ENCODE results near the gene FCAR. TPM values are rescaled to one million over a fixed set of nuclear protein-coding genes. Genes with fewer than 3 reads are reported as not detected.
"Not testable (repeated sequence)": the region's sequence is repeated elsewhere in the genome, so short reads cannot be mapped to it uniquely, and the experiment has no call there.

Gene FCAR
- total RNA-seq, 5 donors from 2014 or later (not counting 1 experiment from before 2014, with no cell fraction given): 0.68 TPM; not detected in 4

DNA sequence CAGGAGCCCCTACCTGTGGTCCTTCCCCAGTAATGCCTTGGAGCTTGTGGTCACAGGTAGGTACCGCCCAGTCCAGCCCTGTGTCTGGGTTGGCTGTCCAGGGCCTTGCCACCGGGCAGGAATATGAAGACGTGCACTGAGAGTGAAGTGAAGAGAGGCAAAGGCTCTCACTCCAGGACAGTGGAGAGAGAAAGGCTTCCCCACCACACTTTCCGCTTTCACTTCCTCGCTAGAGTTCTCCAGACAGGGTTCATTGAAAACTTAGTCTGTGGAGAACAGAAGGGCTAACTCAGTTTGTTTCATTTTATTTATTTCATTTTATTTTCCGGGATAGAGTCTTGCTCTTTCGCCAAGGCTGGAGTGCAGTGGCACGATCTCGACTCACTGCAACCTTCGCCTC lies 14.2 kb downstream of the FCAR start:
- H3K27ac ChIP-seq (ENCODE audit: low read length): no peak overlapping the region
- ChIA-PET POLR2A (interaction anchor here in 1 of 2 donors (0.6 kb wide), 1 partner anchor 28 kb away, joined by 3 read pairs; no protein-coding TSS in a partner anchor), CTCF (no interaction called here)
- no peaks in the 10 kb centered on the region for H3K36me3 Mint-ChIP-seq
- H3K27me3 Mint-ChIP-seq: peaks cover 3 to 10% of the 10 kb centered on the region in 2 donors
- H3K4me3 Mint-ChIP-seq: no peak overlapping the region
- no peaks in the 10 kb centered on the region for H3K9me3 ChIP-seq
- ATAC-seq (replicated peaks in 1 of 4): no peak
- no peak for DNase-seq
- no peaks in the 10 kb centered on the region for H3K36me3 ChIP-seq (ENCODE audit: control insufficient read depth in 2 of 2, extremely low read depth in 1 of 2, insufficient read depth in 1 of 2, low read length in 1 of 2)
- H3K27ac Mint-ChIP-seq: no peak overlapping the region
- peaks cover 0 to 2% of the 10 kb centered on the region in 2 experiments for H3K4me1 ChIP-seq (ENCODE audit: control insufficient read depth in 1 of 2, extremely low read depth in 1 of 2, insufficient read depth in 2 of 2, low read length in 2 of 2)
- H3K4me3 ChIP-seq (ENCODE audit: control insufficient read depth in 1 of 2, extremely low read depth in 1 of 2, low read length in 1 of 2): no peak overlapping the region
- H3K4me1 Mint-ChIP-seq: no peaks in the 10 kb centered on the region
- 88% methylated on average over 6 of the region's 10 CpGs for WGBS (ENCODE audit: insufficient coverage)
- H3K27me3 ChIP-seq (replicated peaks in 1 of 2; ENCODE audit: control insufficient read depth in 2 of 2, extremely low read depth in 1 of 2, insufficient read depth in 2 of 2, low read length in 1 of 2): peaks cover 0 to 8% of the 10 kb centered on the region in 2 experiments
- no peaks in the 10 kb centered on the region for H3K9me3 Mint-ChIP-seq

- Mint-ChIP-seq H3K36me3 (no peaks in the 10 kb centered on the region), H3K4me1 (no peaks in the 10 kb centered on the region), H3K9me3 (no peaks in the 10 kb centered on the region), H3K4me3 (no peak overlapping the region), H3K27me3 (peaks cover 3 to 10% of the 10 kb centered on the region in 2 donors), H3K27ac (no peak overlapping the region)
- Histone ChIP-seq H3K4me3 (ENCODE audit: control insufficient read depth in 1 of 2, extremely low read depth in 1 of 2, low read length in 1 of 2) (no peak overlapping the region), H3K36me3 (ENCODE audit: control insufficient read depth in 2 of 2, extremely low read depth in 1 of 2, insufficient read depth in 1 of 2, low read length in 1 of 2) (no peaks in the 10 kb centered on the region), H3K27me3 (replicated peaks in 1 of 2; ENCODE audit: control insufficient read depth in 2 of 2, extremely low read depth in 1 of 2, insufficient read depth in 2 of 2, low read length in 1 of 2) (peaks cover 0 to 4% of the 10 kb centered on the region in 2 experiments), H3K4me1 (ENCODE audit: control insufficient read depth in 1 of 2, extremely low read depth in 1 of 2, insufficient read depth in 2 of 2, low read length in 2 of 2) (no peaks in the 10 kb centered on the region), H3K27ac (ENCODE audit: low read length) (no peak overlapping the region), H3K9me3 (no peaks in the 10 kb centered on the region)
- DNase-seq (no peak), ATAC-seq (replicated peaks in 1 of 4) (no peak)
- POLR2A ChIA-PET: no interaction called here
- CTCF ChIA-PET: no interaction called here
- 82% methylated on average over 10 of the region's 11 CpGs for WGBS (ENCODE audit: insufficient coverage)
Observed at GRCh38 chr19:54889566-54889965, 15.5 kb downstream of the FCAR start.

- Histone ChIP-seq H3K36me3 (ENCODE audit: control insufficient read depth in 2 of 2, extremely low read depth in 1 of 2, insufficient read depth in 1 of 2, low read length in 1 of 2) (no peaks in the 10 kb centered on the region), H3K27me3 (replicated peaks in 1 of 2; ENCODE audit: control insufficient read depth in 2 of 2, extremely low read depth in 1 of 2, insufficient read depth in 2 of 2, low read length in 1 of 2) (peaks cover 0 to 4% of the 10 kb centered on the region in 2 experiments), H3K9me3 (no peaks in the 10 kb centered on the region), H3K4me1 (ENCODE audit: control insufficient read depth in 1 of 2, extremely low read depth in 1 of 2, insufficient read depth in 2 of 2, low read length in 2 of 2) (no peaks in the 10 kb centered on the region), H3K27ac (ENCODE audit: low read length) (no peak overlapping the region), H3K4me3 (ENCODE audit: control insufficient read depth in 1 of 2, extremely low read depth in 1 of 2, low read length in 1 of 2) (no peak overlapping the region)
- no peaks in the 10 kb centered on the region for H3K4me1 Mint-ChIP-seq
- H3K27me3 Mint-ChIP-seq: peaks cover 19 to 24% of the 10 kb centered on the region in 2 donors
- no peak overlapping the region for H3K27ac Mint-ChIP-seq
- CTCF ChIA-PET: interaction anchor here in 1 of 2 donors (0.5 kb wide), 1 partner anchor 45 kb away, joined by 3 read pairs; no protein-coding TSS in a partner anchor
- ATAC-seq (replicated peaks in 1 of 4): no peak
- POLR2A ChIA-PET: no interaction called here
- H3K4me3 Mint-ChIP-seq: no peak overlapping the region
- no peak for DNase-seq
- H3K9me3 Mint-ChIP-seq: no peaks in the 10 kb centered on the region
- H3K36me3 Mint-ChIP-seq: no peaks in the 10 kb centered on the region
- WGBS (ENCODE audit: insufficient coverage): 91% methylated on average over 7 of the region's 7 CpGs
Observed at GRCh38 chr19:54893406-54893805, 19.4 kb downstream of the FCAR start.

GRCh38 chr19:54894106-54894505 lies 20.1 kb downstream of the FCAR start:
- H3K36me3 Mint-ChIP-seq; POLR2A ChIA-PET; DNase-seq; H3K4me3 ChIP-seq (ENCODE audit: control insufficient read depth in 1 of 2, extremely low read depth in 1 of 2, low read length in 1 of 2); H3K9me3 Mint-ChIP-seq; H3K9me3 ChIP-seq; H3K36me3 ChIP-seq (ENCODE audit: control insufficient read depth in 2 of 2, extremely low read depth in 1 of 2, insufficient read depth in 1 of 2, low read length in 1 of 2); H3K27ac Mint-ChIP-seq; H3K4me1 ChIP-seq (ENCODE audit: control insufficient read depth in 1 of 2, extremely low read depth in 1 of 2, insufficient read depth in 2 of 2, low read length in 2 of 2); CTCF ChIA-PET; H3K4me1 Mint-ChIP-seq; H3K4me3 Mint-ChIP-seq; H3K27me3 ChIP-seq (replicated peaks in 1 of 2; ENCODE audit: control insufficient read depth in 2 of 2, extremely low read depth in 1 of 2, insufficient read depth in 2 of 2, low read length in 1 of 2); ATAC-seq (replicated peaks in 1 of 4); H3K27ac ChIP-seq (ENCODE audit: low read length): not testable (repeated sequence)
- WGBS (ENCODE audit: insufficient coverage): 89% methylated on average over 13 of the region's 16 CpGs
- peaks cover 26 to 31% of the 10 kb centered on the region in 2 donors for H3K27me3 Mint-ChIP-seq

- H3K36me3 ChIP-seq (ENCODE audit: control insufficient read depth in 2 of 2, extremely low read depth in 1 of 2, insufficient read depth in 1 of 2, low read length in 1 of 2): no peaks in the 10 kb centered on the region
- Mint-ChIP-seq H3K9me3 (no peaks in the 10 kb centered on the region), H3K4me1 (no peaks in the 10 kb centered on the region), H3K27me3 (peaks cover 34 to 41% of the 10 kb centered on the region in 2 donors), H3K36me3 (no peaks in the 10 kb centered on the region), H3K27ac (no peak overlapping the region), H3K4me3 (no peak overlapping the region)
- no peak overlapping the region for H3K4me3 ChIP-seq (ENCODE audit: control insufficient read depth in 1 of 2, extremely low read depth in 1 of 2, low read length in 1 of 2)
- POLR2A ChIA-PET: no interaction called here
- DNase-seq (no peak), ATAC-seq (replicated peaks in 1 of 4) (no peak)
- CTCF ChIA-PET: no interaction called here
- H3K9me3 ChIP-seq: no peaks in the 10 kb centered on the region
- peaks cover 0 to 4% of the 10 kb centered on the region in 2 experiments for H3K27me3 ChIP-seq (replicated peaks in 1 of 2; ENCODE audit: control insufficient read depth in 2 of 2, extremely low read depth in 1 of 2, insufficient read depth in 2 of 2, low read length in 1 of 2)
- no peak overlapping the region for H3K27ac ChIP-seq (ENCODE audit: low read length)
- H3K4me1 ChIP-seq (ENCODE audit: control insufficient read depth in 1 of 2, extremely low read depth in 1 of 2, insufficient read depth in 2 of 2, low read length in 2 of 2): no peaks in the 10 kb centered on the region
- WGBS (ENCODE audit: insufficient coverage): 100% methylated on average over 2 of the region's 2 CpGs
Observed at GRCh38 chr19:54896036-54896435, 22.0 kb downstream of the FCAR start.

GRCh38 chr19:54898685-54899084 lies 24.6 kb downstream of the FCAR start:
- POLR2A ChIA-PET; H3K9me3 Mint-ChIP-seq; H3K4me1 Mint-ChIP-seq; H3K4me1 ChIP-seq (ENCODE audit: control insufficient read depth in 1 of 2, extremely low read depth in 1 of 2, insufficient read depth in 2 of 2, low read length in 2 of 2); H3K4me3 ChIP-seq (ENCODE audit: control insufficient read depth in 1 of 2, extremely low read depth in 1 of 2, low read length in 1 of 2); ATAC-seq (replicated peaks in 1 of 4); CTCF ChIA-PET; H3K27ac Mint-ChIP-seq; H3K27me3 ChIP-seq (replicated peaks in 1 of 2; ENCODE audit: control insufficient read depth in 2 of 2, extremely low read depth in 1 of 2, insufficient read depth in 2 of 2, low read length in 1 of 2); H3K4me3 Mint-ChIP-seq; H3K9me3 ChIP-seq; H3K36me3 Mint-ChIP-seq; H3K27ac ChIP-seq (ENCODE audit: low read length); DNase-seq; H3K36me3 ChIP-seq (ENCODE audit: control insufficient read depth in 2 of 2, extremely low read depth in 1 of 2, insufficient read depth in 1 of 2, low read length in 1 of 2): not testable (repeated sequence)
- H3K27me3 Mint-ChIP-seq: peaks cover 31 to 41% of the 10 kb centered on the region in 2 donors
- WGBS (ENCODE audit: insufficient coverage): 78% methylated on average over 2 of the region's 7 CpGs

- H3K4me1 ChIP-seq (ENCODE audit: control insufficient read depth in 1 of 2, extremely low read depth in 1 of 2, insufficient read depth in 2 of 2, low read length in 2 of 2); H3K4me1 Mint-ChIP-seq; DNase-seq; H3K27ac ChIP-seq (ENCODE audit: low read length); POLR2A ChIA-PET; H3K36me3 ChIP-seq (ENCODE audit: control insufficient read depth in 2 of 2, extremely low read depth in 1 of 2, insufficient read depth in 1 of 2, low read length in 1 of 2); H3K36me3 Mint-ChIP-seq; H3K27ac Mint-ChIP-seq; ATAC-seq (replicated peaks in 1 of 4); H3K9me3 ChIP-seq; H3K27me3 ChIP-seq (replicated peaks in 1 of 2; ENCODE audit: control insufficient read depth in 2 of 2, extremely low read depth in 1 of 2, insufficient read depth in 2 of 2, low read length in 1 of 2); H3K9me3 Mint-ChIP-seq; CTCF ChIA-PET; H3K4me3 Mint-ChIP-seq; H3K4me3 ChIP-seq (ENCODE audit: control insufficient read depth in 1 of 2, extremely low read depth in 1 of 2, low read length in 1 of 2): not testable (repeated sequence)
- peaks cover 31 to 41% of the 10 kb centered on the region in 2 donors for H3K27me3 Mint-ChIP-seq
- WGBS (ENCODE audit: insufficient coverage): 82% methylated on average over 9 of the region's 9 CpGs
Observed at GRCh38 chr19:54899646-54900045, 25.6 kb downstream of the FCAR start.

Data from T-cell (primary cell).